ENCODE measurements around the gene TRIM39. TPM values are rescaled to one million over a fixed set of nuclear protein-coding genes. Genes with fewer than 3 reads are reported as not detected.

Gene TRIM39
- total and polyA plus RNA-seq, 2 donors (not counting 1 experiment from before 2014, with no cell fraction given): 18.1 to 31.4 TPM

DNA sequence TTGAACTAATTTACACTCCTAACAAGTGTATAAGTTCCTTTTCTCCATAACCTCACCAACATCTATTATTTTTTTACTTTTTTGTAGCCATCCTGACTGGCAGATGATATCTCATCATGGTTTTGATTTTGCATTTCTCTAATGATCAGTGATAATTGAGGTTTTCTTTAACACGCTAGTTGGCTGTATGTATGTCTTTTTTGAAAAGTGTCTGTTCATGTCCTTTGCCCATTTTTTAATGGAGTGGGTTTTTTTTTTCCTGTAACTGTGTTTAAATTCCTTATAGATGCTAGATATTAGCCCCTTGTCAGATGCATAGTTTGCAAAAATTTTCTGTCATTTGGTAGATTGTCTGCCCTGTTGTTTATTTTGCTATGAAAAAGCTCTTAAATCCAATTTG lies 39.6 kb upstream of the TRIM39 start:
- H3K27ac ChIP-seq (ENCODE audit: low read length in 2 of 2): no peak overlapping the region
- CTCF ChIA-PET: interaction anchor here (0.7 kb wide), 1 partner anchor 212 kb away, joined by 4 read pairs; no protein-coding TSS in a partner anchor
- intact Hi-C loops (cut with micrococcal nuclease): no loop called here
- H3K4me2 ChIP-seq (replicated peaks; ENCODE audit: low read depth, low read length, poor library complexity, severe bottlenecking): no peak overlapping the region
- H3K9me3 Mint-ChIP-seq (ENCODE audit: insufficient read depth): peaks cover 21% of the 10 kb centered on the region
- no peaks in the 10 kb centered on the region for H3K27me3 ChIP-seq (replicated peaks in 1 of 4; ENCODE audit: control extremely low read depth in 1 of 4, control insufficient read depth in 3 of 4, insufficient read depth in 4 of 4, low read length in 3 of 4)
- H2AFZ ChIP-seq (ENCODE audit: insufficient read depth, low read depth, low read length, poor library complexity, severe bottlenecking): no peak overlapping the region
- no peak for ATAC-seq (ENCODE audit: low read depth)
- H3K9ac ChIP-seq (ENCODE audit: low read length): no peak overlapping the region
- no peaks in the 10 kb centered on the region for H3K79me2 ChIP-seq (ENCODE audit: control insufficient read depth, insufficient read depth, low read length)
- POLR2A ChIA-PET: no interaction called here
- TF ChIP-seq, protein P1, sequence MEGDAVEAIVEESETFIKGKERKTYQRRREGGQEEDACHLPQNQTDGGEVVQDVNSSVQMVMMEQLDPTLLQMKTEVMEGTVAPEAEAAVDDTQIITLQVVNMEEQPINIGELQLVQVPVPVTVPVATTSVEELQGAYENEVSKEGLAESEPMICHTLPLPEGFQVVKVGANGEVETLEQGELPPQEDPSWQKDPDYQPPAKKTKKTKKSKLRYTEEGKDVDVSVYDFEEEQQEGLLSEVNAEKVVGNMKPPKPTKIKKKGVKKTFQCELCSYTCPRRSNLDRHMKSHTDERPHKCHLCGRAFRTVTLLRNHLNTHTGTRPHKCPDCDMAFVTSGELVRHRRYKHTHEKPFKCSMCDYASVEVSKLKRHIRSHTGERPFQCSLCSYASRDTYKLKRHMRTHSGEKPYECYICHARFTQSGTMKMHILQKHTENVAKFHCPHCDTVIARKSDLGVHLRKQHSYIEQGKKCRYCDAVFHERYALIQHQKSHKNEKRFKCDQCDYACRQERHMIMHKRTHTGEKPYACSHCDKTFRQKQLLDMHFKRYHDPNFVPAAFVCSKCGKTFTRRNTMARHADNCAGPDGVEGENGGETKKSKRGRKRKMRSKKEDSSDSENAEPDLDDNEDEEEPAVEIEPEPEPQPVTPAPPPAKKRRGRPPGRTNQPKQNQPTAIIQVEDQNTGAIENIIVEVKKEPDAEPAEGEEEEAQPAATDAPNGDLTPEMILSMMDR (IDR thresholded peaks at IDR 0.05): no peak
- TF ChIP-seq EZH2 (IDR thresholded peaks at IDR 0.05; ENCODE audit: borderline replicate concordance, insufficient read depth, low read depth, low read length, poor library complexity, severe bottlenecking): no peak
- no peak overlapping the region for H3K4me3 ChIP-seq (ENCODE audit: control extremely low read depth in 1 of 5, extremely low read depth in 1 of 5, insufficient read depth in 1 of 5, low read depth in 2 of 5, low read length in 4 of 5)
- H3K4me1 Mint-ChIP-seq: no peaks in the 10 kb centered on the region
- no peaks in the 10 kb centered on the region for H3K27me3 Mint-ChIP-seq
- H3K4me3 Mint-ChIP-seq: no peak overlapping the region
- no peaks in the 10 kb centered on the region for H4K20me1 ChIP-seq (ENCODE audit: control insufficient read depth, insufficient read depth, low read length, poor library complexity, severe bottlenecking)
- H3K4me1 ChIP-seq (ENCODE audit: control insufficient read depth in 2 of 2, insufficient read depth in 2 of 2, low read length in 2 of 2): no peaks in the 10 kb centered on the region
- no peak overlapping the region for H3K27ac Mint-ChIP-seq
- no peak for DNase-seq
- peaks cover 8 to 21% of the 10 kb centered on the region in 2 experiments for H3K36me3 ChIP-seq (replicated peaks in 1 of 2; ENCODE audit: control extremely low read depth in 1 of 2, control insufficient read depth in 1 of 2, extremely low read depth in 1 of 2, insufficient read depth in 2 of 2, low read length in 1 of 2)
- WGBS (ENCODE audit: insufficient coverage): no CpG with 5 or more reads among the region's 1 CpG
- peaks cover 5 to 42% (median 27%) of the 10 kb centered on the region in 3 donors for H3K9me3 ChIP-seq (ENCODE audit: control extremely low read depth in 1 of 3, control insufficient read depth in 2 of 3, insufficient read depth in 1 of 3, low read length in 2 of 3)

DNA sequence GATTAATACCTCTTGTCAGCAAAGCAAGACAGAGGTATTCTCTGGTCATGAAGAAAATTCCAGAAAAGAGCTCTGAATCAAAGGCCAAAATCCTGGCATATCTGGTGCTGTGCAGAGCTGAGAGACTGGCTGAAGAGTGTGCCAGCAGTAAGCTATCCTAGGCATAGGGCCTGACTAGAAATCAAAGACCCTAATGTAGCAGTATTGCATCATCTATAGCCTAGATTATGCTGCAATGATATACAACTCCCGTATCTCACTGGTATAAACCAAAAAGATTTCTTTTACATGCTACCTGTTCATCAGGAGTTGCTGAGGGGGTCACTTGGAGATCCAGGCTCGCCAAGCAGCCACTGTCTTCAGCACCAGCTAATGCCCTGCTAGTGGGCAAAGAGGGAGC lies 30.9 kb upstream of the TRIM39 start:
- H3K4me1 ChIP-seq (ENCODE audit: control insufficient read depth in 2 of 2, insufficient read depth in 2 of 2, low read length in 2 of 2): no peaks in the 10 kb centered on the region
- no peak overlapping the region for H3K4me3 Mint-ChIP-seq
- H3K9ac ChIP-seq (ENCODE audit: low read length): no peak overlapping the region
- DNase-seq: no peak
- no peaks in the 10 kb centered on the region for H3K27me3 Mint-ChIP-seq
- H3K4me1 Mint-ChIP-seq: no peaks in the 10 kb centered on the region
- H3K27ac Mint-ChIP-seq: no peak overlapping the region
- H3K9me3 Mint-ChIP-seq (ENCODE audit: insufficient read depth): peaks cover 2% of the 10 kb centered on the region
- TF ChIP-seq, protein P1 (IDR thresholded peaks at IDR 0.05): no peak
- TF ChIP-seq EZH2 (IDR thresholded peaks at IDR 0.05; ENCODE audit: borderline replicate concordance, insufficient read depth, low read depth, low read length, poor library complexity, severe bottlenecking): no peak
- peaks cover 1% of the 10 kb centered on the region for H4K20me1 ChIP-seq (ENCODE audit: control insufficient read depth, insufficient read depth, low read length, poor library complexity, severe bottlenecking)
- ChIA-PET CTCF (interaction anchor here (1.0 to 1.2 kb wide), 2 partner anchors 20 to 115 kb away, joined by 3 to 4 read pairs; no protein-coding TSS in a partner anchor), POLR2A (no interaction called here)
- H3K4me2 ChIP-seq (replicated peaks; ENCODE audit: low read depth, low read length, poor library complexity, severe bottlenecking): no peak overlapping the region
- H3K9me3 ChIP-seq (ENCODE audit: control extremely low read depth in 1 of 3, control insufficient read depth in 2 of 3, insufficient read depth in 1 of 3, low read length in 2 of 3): no peaks in the 10 kb centered on the region
- H3K79me2 ChIP-seq (ENCODE audit: control insufficient read depth, insufficient read depth, low read length): peaks cover 5% of the 10 kb centered on the region
- WGBS (ENCODE audit: insufficient coverage): 100% methylated on average over 1 of the region's 2 CpGs
- intact Hi-C loops (cut with micrococcal nuclease): no loop called here
- no peaks in the 10 kb centered on the region for H3K27me3 ChIP-seq (replicated peaks in 1 of 4; ENCODE audit: control extremely low read depth in 1 of 4, control insufficient read depth in 3 of 4, insufficient read depth in 4 of 4, low read length in 3 of 4)
- no peak for ATAC-seq (ENCODE audit: low read depth)
- H3K27ac ChIP-seq (ENCODE audit: low read length in 2 of 2): no peak overlapping the region
- no peak overlapping the region for H2AFZ ChIP-seq (ENCODE audit: insufficient read depth, low read depth, low read length, poor library complexity, severe bottlenecking)
- no peak overlapping the region for H3K4me3 ChIP-seq (ENCODE audit: control extremely low read depth in 1 of 5, extremely low read depth in 1 of 5, insufficient read depth in 1 of 5, low read depth in 2 of 5, low read length in 4 of 5)
- peaks cover 1 to 26% of the 10 kb centered on the region in 2 experiments for H3K36me3 ChIP-seq (replicated peaks in 1 of 2; ENCODE audit: control extremely low read depth in 1 of 2, control insufficient read depth in 1 of 2, extremely low read depth in 1 of 2, insufficient read depth in 2 of 2, low read length in 1 of 2)
